Measurements from ENCODE around the gene KCNC1. TPM values are rescaled to one million over a fixed set of nuclear protein-coding genes. Genes with fewer than 3 reads are reported as not detected.

KCNC1 gene
- polyA plus RNA-seq, 1 of the 3 experiments (the other 2 are of a cell fraction), result 0.18 TPM

GRCh38 chr11:17686231-17686980 is 48.2 kb upstream of the KCNC1 start (continued):
- TF ChIP-seq POLR2AphosphoS5 (IDR thresholded peaks at IDR 0.05; ENCODE audit: low read depth, low read length) (peak; percentile 71), TCF12 (IDR thresholded peaks at IDR 0.05) (peak; percentile 90), RXRA (IDR thresholded peaks at IDR 0.05; ENCODE audit: borderline replicate concordance, low read depth) (no peak), EP300 (IDR thresholded peaks at IDR 0.05; ENCODE audit: borderline replicate concordance in 1 of 2, low read depth in 1 of 2, low read length in 1 of 2) (peak; percentile 25 to 93; a peak in 3 of 4 replicates), USF1 (IDR thresholded peaks at IDR 0.05; ENCODE audit: borderline replicate concordance, low read depth) (peak; percentile 54; the same call in 1 of the 2 replicates), FOXJ3 (CRISPR knock-in tag; IDR thresholded peaks at IDR 0.05) (peak; percentile 76), FOXM1 (IDR thresholded peaks at IDR 0.05; ENCODE audit: low read depth) (no peak)
- TF ChIP-seq, protein P1, sequence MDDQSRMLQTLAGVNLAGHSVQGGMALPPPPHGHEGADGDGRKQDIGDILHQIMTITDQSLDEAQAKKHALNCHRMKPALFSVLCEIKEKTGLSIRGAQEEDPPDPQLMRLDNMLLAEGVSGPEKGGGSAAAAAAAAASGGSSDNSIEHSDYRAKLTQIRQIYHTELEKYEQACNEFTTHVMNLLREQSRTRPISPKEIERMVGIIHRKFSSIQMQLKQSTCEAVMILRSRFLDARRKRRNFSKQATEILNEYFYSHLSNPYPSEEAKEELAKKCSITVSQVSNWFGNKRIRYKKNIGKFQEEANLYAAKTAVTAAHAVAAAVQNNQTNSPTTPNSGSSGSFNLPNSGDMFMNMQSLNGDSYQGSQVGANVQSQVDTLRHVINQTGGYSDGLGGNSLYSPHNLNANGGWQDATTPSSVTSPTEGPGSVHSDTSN (IDR thresholded peaks at IDR 0.05), result peak; percentile 77

DNA sequence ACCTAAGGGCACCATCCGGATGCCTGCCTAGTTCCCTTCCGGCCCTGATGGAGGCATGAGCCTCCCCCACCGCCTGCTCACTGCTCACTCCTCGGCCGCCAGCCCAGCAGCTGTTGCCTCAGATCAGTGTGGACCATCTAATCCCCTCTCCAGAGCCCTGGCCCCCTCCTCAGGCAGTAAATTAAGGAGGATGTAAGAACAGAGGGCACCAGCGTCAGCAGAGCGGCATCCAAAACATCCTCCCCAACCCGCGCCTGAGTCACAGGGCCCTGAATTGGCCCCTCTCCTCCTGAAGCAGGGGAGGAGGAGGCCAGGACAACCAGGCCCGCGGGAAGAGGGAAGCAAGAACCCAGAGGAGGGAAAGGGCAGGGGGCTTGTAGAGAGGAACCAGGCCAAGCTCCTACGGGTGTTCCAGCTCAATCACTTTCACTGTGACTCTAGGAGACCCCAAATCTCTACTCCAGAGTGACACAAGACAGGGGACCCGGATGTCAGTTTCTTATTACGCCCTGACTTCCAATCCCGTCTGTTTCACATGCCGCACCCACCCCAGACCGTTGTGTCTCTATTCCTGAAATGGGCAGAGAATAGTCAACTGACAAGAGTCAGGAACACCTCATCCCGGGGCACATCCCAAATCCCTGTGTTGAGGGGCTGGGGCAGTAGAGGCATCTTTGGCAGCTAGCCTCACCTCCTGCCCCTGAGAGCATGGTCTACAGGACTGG is 46.5 kb upstream of the KCNC1 start:
- 72% methylated on average over 13 of the region's 18 CpGs for WGBS (ENCODE audit: low lambda C conversion rate)
- no peaks in the 10 kb centered on the region for H3K27me3 ChIP-seq (ENCODE audit: insufficient read depth)
- peaks cover 0 to 11% of the 10 kb centered on the region in 2 experiments; a peak in 1 of 4 replicates for H3K4me1 ChIP-seq (ENCODE audit: control insufficient read depth in 1 of 2, insufficient read depth in 2 of 2, low read depth in 1 of 2, low read length in 1 of 2)

More for the DNA sequence above, 46.5 kb upstream of the KCNC1 start:
- Histone ChIP-seq H3K36me3 (replicated peaks in 1 of 2; ENCODE audit: control insufficient read depth in 1 of 2, insufficient read depth in 2 of 2, low read length in 1 of 2) (no peaks in the 10 kb centered on the region), H3K4me3 (ENCODE audit: low read depth in 2 of 2, low read length in 1 of 2) (no peak overlapping the region), H4K20me1 (ENCODE audit: insufficient read depth) (no peaks in the 10 kb centered on the region), H3K79me2 (ENCODE audit: insufficient read depth) (no peaks in the 10 kb centered on the region), H3K9ac (no peak overlapping the region), H2AFZ (ENCODE audit: low read depth) (no peak overlapping the region), H3F3A (replicated peaks; ENCODE audit: insufficient read depth) (peaks cover 6% of the 10 kb centered on the region), H3K27ac (ENCODE audit: low read depth in 2 of 2, low read length in 1 of 2) (no peak overlapping the region), H3K4me2 (no peak overlapping the region), H3K9me2 (no peaks in the 10 kb centered on the region), H3K9me3 (no peaks in the 10 kb centered on the region)
- CTCF ChIA-PET, result interaction anchor here (1.1 to 1.8 kb wide), 3 partner anchors 32 to 47 kb away, joined by 3 to 10 read pairs (median 6); no protein-coding TSS in a partner anchor
- POLR2A ChIA-PET, result no interaction called here
- no peak for DNase-seq
- TF ChIP-seq, protein P2, sequence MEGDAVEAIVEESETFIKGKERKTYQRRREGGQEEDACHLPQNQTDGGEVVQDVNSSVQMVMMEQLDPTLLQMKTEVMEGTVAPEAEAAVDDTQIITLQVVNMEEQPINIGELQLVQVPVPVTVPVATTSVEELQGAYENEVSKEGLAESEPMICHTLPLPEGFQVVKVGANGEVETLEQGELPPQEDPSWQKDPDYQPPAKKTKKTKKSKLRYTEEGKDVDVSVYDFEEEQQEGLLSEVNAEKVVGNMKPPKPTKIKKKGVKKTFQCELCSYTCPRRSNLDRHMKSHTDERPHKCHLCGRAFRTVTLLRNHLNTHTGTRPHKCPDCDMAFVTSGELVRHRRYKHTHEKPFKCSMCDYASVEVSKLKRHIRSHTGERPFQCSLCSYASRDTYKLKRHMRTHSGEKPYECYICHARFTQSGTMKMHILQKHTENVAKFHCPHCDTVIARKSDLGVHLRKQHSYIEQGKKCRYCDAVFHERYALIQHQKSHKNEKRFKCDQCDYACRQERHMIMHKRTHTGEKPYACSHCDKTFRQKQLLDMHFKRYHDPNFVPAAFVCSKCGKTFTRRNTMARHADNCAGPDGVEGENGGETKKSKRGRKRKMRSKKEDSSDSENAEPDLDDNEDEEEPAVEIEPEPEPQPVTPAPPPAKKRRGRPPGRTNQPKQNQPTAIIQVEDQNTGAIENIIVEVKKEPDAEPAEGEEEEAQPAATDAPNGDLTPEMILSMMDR (IDR thresholded peaks at IDR 0.05), result no peak
- no peak for TF ChIP-seq JUND (IDR thresholded peaks at IDR 0.05)
- TF ChIP-seq, protein P1 (IDR thresholded peaks at IDR 0.05), result no peak
- TF ChIP-seq, protein P3, sequence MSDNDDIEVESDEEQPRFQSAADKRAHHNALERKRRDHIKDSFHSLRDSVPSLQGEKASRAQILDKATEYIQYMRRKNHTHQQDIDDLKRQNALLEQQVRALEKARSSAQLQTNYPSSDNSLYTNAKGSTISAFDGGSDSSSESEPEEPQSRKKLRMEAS (IDR thresholded peaks at IDR 0.05; ENCODE audit: low read depth), result no peak
- TF ChIP-seq ZBTB33 (IDR thresholded peaks at IDR 0.05; ENCODE audit: borderline replicate concordance, low read depth), result no peak

Measured in SK-N-SH (cell line).